ENCODE measurements around the gene ATP2A2. TPM values are rescaled to one million over a fixed set of nuclear protein-coding genes. Genes with fewer than 3 reads are reported as not detected.
A peak's percentile ranks its signal among the peaks of the same experiment; 100 is the strongest.
"Not testable (repeated sequence)": the region's sequence is repeated elsewhere in the genome, so short reads cannot be mapped to it uniquely, and the experiment has no call there.

The ATP2A2 gene
- total and polyA plus RNA-seq, 2 donors from 2014 or later, result 37.2 to 221 TPM

- H3K27ac ChIP-seq (ENCODE audit: low read depth in 2 of 2, low read length in 2 of 2), result no peak overlapping the region
- no peaks in the 10 kb centered on the region for H3K9me3 ChIP-seq (ENCODE audit: control insufficient read depth in 2 of 3, insufficient read depth in 1 of 3, low read length in 3 of 3)
- no peak overlapping the region for H3K9ac ChIP-seq (ENCODE audit: low read length in 3 of 3)
- H3K4me1 ChIP-seq (ENCODE audit: control insufficient read depth in 2 of 3, insufficient read depth in 2 of 3, low read depth in 1 of 3, low read length in 3 of 3), result no peaks in the 10 kb centered on the region
- no peaks in the 10 kb centered on the region for H3K27me3 ChIP-seq (ENCODE audit: control insufficient read depth, insufficient read depth, low read length)
- DNase-seq (no peak), FAIRE-seq (no peak)
- intact Hi-C loops (cut with DNase I), result no loop called here
- H3K4me3 ChIP-seq (ENCODE audit: low read length in 3 of 3), result no peak overlapping the region
- peaks cover 15 to 39% (median 24%) of the 10 kb centered on the region in 3 donors for H3K36me3 ChIP-seq (ENCODE audit: control insufficient read depth in 2 of 3, insufficient read depth in 3 of 3, low read length in 3 of 3)
- TF ChIP-seq CTCF (IDR thresholded peaks at IDR 0.05; ENCODE audit: borderline replicate concordance, extremely low read depth, insufficient read depth), result no peak
Observed at GRCh38 chr12:110373962-110374611, 93.0 kb downstream of the ATP2A2 start.

GRCh38 chr12:110378131-110378790 is 97.2 kb downstream of the ATP2A2 start:
- FAIRE-seq; H3K27ac ChIP-seq (ENCODE audit: low read depth in 2 of 2, low read length in 2 of 2); H3K9ac ChIP-seq (ENCODE audit: low read length in 3 of 3); intact Hi-C loops (cut with DNase I); H3K4me3 ChIP-seq (ENCODE audit: low read length in 3 of 3); H3K4me1 ChIP-seq (ENCODE audit: control insufficient read depth in 2 of 3, insufficient read depth in 2 of 3, low read depth in 1 of 3, low read length in 3 of 3); H3K27me3 ChIP-seq (ENCODE audit: control insufficient read depth, insufficient read depth, low read length); H3K9me3 ChIP-seq (ENCODE audit: control insufficient read depth in 2 of 3, insufficient read depth in 1 of 3, low read length in 3 of 3): not testable (repeated sequence)
- H3K36me3 ChIP-seq (ENCODE audit: control insufficient read depth in 2 of 3, insufficient read depth in 3 of 3, low read length in 3 of 3), result peaks cover 14 to 39% (median 34%) of the 10 kb centered on the region in 3 donors
- DNase-seq, result peak in 1 of 5 donors; percentile 19

DNA sequence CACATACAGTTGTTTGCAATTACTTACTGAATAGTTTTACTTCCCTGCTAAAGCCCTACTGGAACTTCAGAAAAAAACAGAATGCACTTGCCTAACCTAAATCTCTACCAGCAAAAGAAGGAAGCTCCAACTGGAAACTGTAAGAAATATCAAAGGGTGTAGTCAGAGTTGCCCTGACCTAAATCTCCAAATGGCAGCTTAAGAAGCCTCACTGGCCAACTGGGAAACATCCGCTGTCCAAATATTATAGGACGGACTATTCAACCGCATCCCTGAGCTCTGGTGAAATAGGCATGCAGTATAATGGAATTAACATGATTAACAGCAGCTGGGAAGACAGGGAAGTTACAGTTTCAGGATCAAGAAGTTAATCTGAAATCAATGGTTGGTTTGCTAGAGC is 98.2 kb downstream of the ATP2A2 start:
- intact Hi-C loops (cut with DNase I), result no loop called here
- no peak overlapping the region for H3K4me3 ChIP-seq (ENCODE audit: low read length in 3 of 3)
- FAIRE-seq (no peak), DNase-seq (no peak)
- H3K27ac ChIP-seq (ENCODE audit: low read depth in 2 of 2, low read length in 2 of 2), result no peak overlapping the region
- H3K4me1 ChIP-seq (ENCODE audit: control insufficient read depth in 2 of 3, insufficient read depth in 2 of 3, low read depth in 1 of 3, low read length in 3 of 3), result no peaks in the 10 kb centered on the region
- H3K9ac ChIP-seq (ENCODE audit: low read length in 3 of 3), result no peak overlapping the region
- no peaks in the 10 kb centered on the region for H3K9me3 ChIP-seq (ENCODE audit: control insufficient read depth in 2 of 3, insufficient read depth in 1 of 3, low read length in 3 of 3)
- H3K36me3 ChIP-seq (ENCODE audit: control insufficient read depth in 2 of 3, insufficient read depth in 3 of 3, low read length in 3 of 3), result peaks cover 14 to 31% (median 29%) of the 10 kb centered on the region in 3 donors
- no peaks in the 10 kb centered on the region for H3K27me3 ChIP-seq (ENCODE audit: control insufficient read depth, insufficient read depth, low read length)
- TF ChIP-seq CTCF (IDR thresholded peaks at IDR 0.05; ENCODE audit: borderline replicate concordance, extremely low read depth, insufficient read depth), result no peak

- peaks cover 14 to 29% (median 25%) of the 10 kb centered on the region in 3 donors for H3K36me3 ChIP-seq (ENCODE audit: control insufficient read depth in 2 of 3, insufficient read depth in 3 of 3, low read length in 3 of 3)
- H3K27ac ChIP-seq (ENCODE audit: low read depth in 2 of 2, low read length in 2 of 2), result no peak overlapping the region
- H3K4me1 ChIP-seq (ENCODE audit: control insufficient read depth in 2 of 3, insufficient read depth in 2 of 3, low read depth in 1 of 3, low read length in 3 of 3), result no peaks in the 10 kb centered on the region
- FAIRE-seq (no peak), DNase-seq (no peak)
- intact Hi-C loops (cut with DNase I), result no loop called here
- no peaks in the 10 kb centered on the region for H3K9me3 ChIP-seq (ENCODE audit: control insufficient read depth in 2 of 3, insufficient read depth in 1 of 3, low read length in 3 of 3)
- no peak overlapping the region for H3K4me3 ChIP-seq (ENCODE audit: low read length in 3 of 3)
- no peak overlapping the region for H3K9ac ChIP-seq (ENCODE audit: low read length in 3 of 3)
- H3K27me3 ChIP-seq (ENCODE audit: control insufficient read depth, insufficient read depth, low read length), result no peaks in the 10 kb centered on the region
- no peak for TF ChIP-seq CTCF (IDR thresholded peaks at IDR 0.05; ENCODE audit: borderline replicate concordance, extremely low read depth, insufficient read depth)
Observed at GRCh38 chr12:110379631-110380030, 98.6 kb downstream of the ATP2A2 start.
